ENCODE data around the gene ERRFI1. TPM values are rescaled to one million over a fixed set of nuclear protein-coding genes. Genes with fewer than 3 reads are reported as not detected.

ERRFI1 gene
- polyA plus RNA-seq, 3 donors: 0.08 to 1.5 (median 0.28) TPM

- no peak for DNase-seq
- Histone ChIP-seq H3K4me3 (replicated peaks in 1 of 3; ENCODE audit: low read depth in 2 of 3, low read length in 3 of 3) (no peak overlapping the region), H3K27me3 (ENCODE audit: control insufficient read depth in 2 of 2, insufficient read depth in 2 of 2, low read length in 2 of 2) (peaks cover 0 to 19% of the 10 kb centered on the region in 2 donors), H3K4me1 (ENCODE audit: control insufficient read depth in 1 of 2, insufficient read depth in 2 of 2, low read length in 2 of 2) (no peaks in the 10 kb centered on the region), H4K20me1 (ENCODE audit: insufficient read depth, low read length) (no peaks in the 10 kb centered on the region), H2AFZ (ENCODE audit: insufficient read depth, low read depth, low read length, poor library complexity, severe bottlenecking) (no peak overlapping the region), H3K9ac (ENCODE audit: insufficient read depth, low read length, poor library complexity, severe bottlenecking) (no peak overlapping the region), H3K36me3 (replicated peaks in 1 of 2; ENCODE audit: control insufficient read depth in 1 of 2, insufficient read depth in 2 of 2, low read length in 2 of 2) (no peaks in the 10 kb centered on the region), H3K9me3 (replicated peaks in 1 of 2; ENCODE audit: control insufficient read depth in 1 of 2, insufficient read depth in 1 of 2, low read length in 2 of 2) (no peaks in the 10 kb centered on the region), H3K79me2 (ENCODE audit: insufficient read depth, low read length) (no peaks in the 10 kb centered on the region), H3K4me2 (replicated peaks; ENCODE audit: extremely low read depth, low read length, poor library complexity, severe bottlenecking) (no peak overlapping the region), H3K27ac (ENCODE audit: low read depth in 1 of 2, low read length in 2 of 2) (no peak overlapping the region)
- H3K4me3 Mint-ChIP-seq: no peak overlapping the region
- no peak overlapping the region for H3K27ac Mint-ChIP-seq
- H3K36me3 Mint-ChIP-seq: no peaks in the 10 kb centered on the region
- TF ChIP-seq CTCF (IDR thresholded peaks at IDR 0.05): no peak
- H3K27me3 Mint-ChIP-seq (ENCODE audit: low read depth in 3 of 3): peaks cover 9 to 22% (median 12%) of the 10 kb centered on the region in 3 donors
- intact Hi-C loops (cut with micrococcal nuclease): loop anchor here in 1 of 2 donors (10.0 kb wide), 1 partner anchor 201 kb away; no protein-coding TSS in a partner anchor
- WGBS (ENCODE audit: insufficient coverage): 63% methylated on average over 4 of the region's 6 CpGs
- H3K9me3 Mint-ChIP-seq: peaks cover 0 to 1% (median 0%) of the 10 kb centered on the region in 7 donors
- peaks cover 3% of the 10 kb centered on the region for H3K4me1 Mint-ChIP-seq
Measured at GRCh38 chr1:8033322-8033721, 7.2 kb upstream of the ERRFI1 start.

DNA sequence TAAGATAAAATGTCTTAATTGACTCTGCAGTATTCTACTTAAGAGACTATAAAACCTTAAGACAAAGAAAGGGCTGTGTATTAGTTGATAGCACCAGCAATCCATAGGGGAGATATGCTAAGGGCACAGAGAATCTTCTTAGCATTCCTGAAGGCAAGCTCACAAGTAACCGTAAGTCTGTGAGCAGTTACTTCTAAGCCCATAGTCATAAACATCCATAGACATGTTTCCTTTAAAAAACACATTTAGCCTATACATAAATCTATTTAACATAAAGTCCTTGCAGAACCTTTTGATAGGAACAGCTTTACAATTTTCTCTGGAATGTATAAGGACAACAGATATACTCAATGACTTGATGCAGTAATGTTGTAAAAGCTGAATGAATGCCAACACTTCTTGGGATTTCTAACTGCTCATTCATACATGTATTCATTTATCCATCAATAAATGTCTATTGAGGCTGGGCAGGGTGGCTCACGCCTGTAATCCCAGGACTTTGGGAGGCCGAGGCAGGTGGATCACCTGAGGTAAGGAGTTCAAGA, 6.3 kb upstream of the ERRFI1 start:
- Mint-ChIP-seq H3K36me3 (peaks cover 0 to under 1% of the 10 kb centered on the region in 2 donors), H3K9me3 (peaks cover 0 to 1% (median 0%) of the 10 kb centered on the region in 7 donors), H3K27me3 (ENCODE audit: low read depth in 3 of 3) (peaks cover 15 to 30% (median 17%) of the 10 kb centered on the region in 3 donors), H3K4me3 (no peak overlapping the region), H3K4me1 (peaks cover 3% of the 10 kb centered on the region), H3K27ac (no peak overlapping the region)
- H3K9me3 ChIP-seq (replicated peaks in 1 of 2; ENCODE audit: control insufficient read depth in 1 of 2, insufficient read depth in 1 of 2, low read length in 2 of 2): no peaks in the 10 kb centered on the region
- intact Hi-C loops (cut with micrococcal nuclease): loop anchor here in 1 of 2 donors (10.0 kb wide), 1 partner anchor 202 kb away; no protein-coding TSS in a partner anchor
- TF ChIP-seq CTCF (IDR thresholded peaks at IDR 0.05): no peak
- no peak overlapping the region for H3K9ac ChIP-seq (ENCODE audit: insufficient read depth, low read length, poor library complexity, severe bottlenecking)
- no peaks in the 10 kb centered on the region for H4K20me1 ChIP-seq (ENCODE audit: insufficient read depth, low read length)
- H3K27ac ChIP-seq (ENCODE audit: low read depth in 1 of 2, low read length in 2 of 2): no peak overlapping the region
- WGBS (ENCODE audit: insufficient coverage): no CpG with 5 or more reads among the region's 3 CpGs
- H3K79me2 ChIP-seq (ENCODE audit: insufficient read depth, low read length): no peaks in the 10 kb centered on the region
- H3K27me3 ChIP-seq (ENCODE audit: control insufficient read depth in 2 of 2, insufficient read depth in 2 of 2, low read length in 2 of 2): peaks cover 2 to 27% of the 10 kb centered on the region in 2 donors
- H3K4me1 ChIP-seq (ENCODE audit: control insufficient read depth in 1 of 2, insufficient read depth in 2 of 2, low read length in 2 of 2): no peaks in the 10 kb centered on the region
- H2AFZ ChIP-seq (ENCODE audit: insufficient read depth, low read depth, low read length, poor library complexity, severe bottlenecking): no peak overlapping the region
- no peak overlapping the region for H3K4me2 ChIP-seq (replicated peaks; ENCODE audit: extremely low read depth, low read length, poor library complexity, severe bottlenecking)
- H3K4me3 ChIP-seq (replicated peaks in 1 of 3; ENCODE audit: low read depth in 2 of 3, low read length in 3 of 3): no peak overlapping the region
- no peak for DNase-seq
- no peaks in the 10 kb centered on the region for H3K36me3 ChIP-seq (replicated peaks in 1 of 2; ENCODE audit: control insufficient read depth in 1 of 2, insufficient read depth in 2 of 2, low read length in 2 of 2)
